Measurements from ENCODE around the gene SUN1. TPM values are rescaled to one million over a fixed set of nuclear protein-coding genes. Genes with fewer than 3 reads are reported as not detected.

Gene SUN1
- total RNA-seq, 1 experiment from 2014 or later: 181 TPM

DNA sequence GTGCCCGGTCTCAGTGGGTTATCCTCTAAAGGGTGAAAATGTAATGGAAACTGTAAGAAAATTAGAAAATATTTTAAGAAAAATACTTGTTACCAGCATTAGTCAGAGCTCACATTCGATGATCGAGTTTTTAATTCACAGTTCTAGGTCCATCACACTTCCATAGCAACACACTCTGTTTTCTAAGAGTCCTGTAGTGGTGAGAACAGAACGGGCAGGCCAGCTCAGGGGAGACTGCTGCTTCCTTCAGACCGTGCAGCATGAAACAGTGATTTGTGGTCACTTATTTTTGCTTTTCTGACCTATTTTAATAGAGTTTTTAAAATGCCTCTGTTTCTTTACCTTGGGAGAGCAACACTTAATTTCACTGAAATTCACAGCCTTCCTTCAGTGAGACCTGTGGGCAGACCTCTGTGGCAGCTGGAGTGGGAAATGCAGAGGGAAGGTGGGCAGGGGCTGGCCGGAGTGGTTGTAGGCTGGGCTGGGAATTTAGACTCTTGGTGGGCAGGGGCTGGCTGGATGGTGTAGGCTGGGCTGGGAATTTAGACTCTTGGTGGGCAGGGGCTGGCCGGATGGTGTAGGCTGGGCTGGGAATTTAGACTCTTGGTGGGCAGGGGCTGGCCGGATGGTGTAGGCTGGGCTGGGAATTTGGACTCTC lies 1.5 kb downstream of the SUN1 start:
- no peaks in the 10 kb centered on the region for H3K9me2 ChIP-seq (ENCODE audit: insufficient read depth)
- ChIA-PET POLR2A (no interaction called here), RAD21 (ENCODE audit: low non-redundant PET in 1 of 2, low total read pairs in 2 of 2, uncharacterized antibody in 2 of 2, unreplicated experiment in 2 of 2) (no interaction called here), CTCF (interaction anchor here (1.7 kb wide), 1 partner anchor 40 kb away, joined by 5 read pairs; no protein-coding TSS in a partner anchor)
- H3K79me2 ChIP-seq (ENCODE audit: insufficient read depth, low read length): peaks cover 93% of the 10 kb centered on the region
- H3K27me3 ChIP-seq (ENCODE audit: insufficient read depth, low read length): no peaks in the 10 kb centered on the region
- no TSS peak for BruUV-seq (replicated peaks)
- H3K36me3 ChIP-seq (ENCODE audit: control insufficient read depth in 1 of 2, insufficient read depth in 2 of 2, low read length in 2 of 2): peaks cover 0 to 11% of the 10 kb centered on the region in 2 experiments; a peak in 1 of 4 replicates
- TF ChIP-seq RAD21 (IDR thresholded peaks at IDR 0.05; ENCODE audit: low read depth): no peak
- no peak for TF ChIP-seq SIN3A (IDR thresholded peaks at IDR 0.05; ENCODE audit: low read depth)
- TF ChIP-seq, protein P1, sequence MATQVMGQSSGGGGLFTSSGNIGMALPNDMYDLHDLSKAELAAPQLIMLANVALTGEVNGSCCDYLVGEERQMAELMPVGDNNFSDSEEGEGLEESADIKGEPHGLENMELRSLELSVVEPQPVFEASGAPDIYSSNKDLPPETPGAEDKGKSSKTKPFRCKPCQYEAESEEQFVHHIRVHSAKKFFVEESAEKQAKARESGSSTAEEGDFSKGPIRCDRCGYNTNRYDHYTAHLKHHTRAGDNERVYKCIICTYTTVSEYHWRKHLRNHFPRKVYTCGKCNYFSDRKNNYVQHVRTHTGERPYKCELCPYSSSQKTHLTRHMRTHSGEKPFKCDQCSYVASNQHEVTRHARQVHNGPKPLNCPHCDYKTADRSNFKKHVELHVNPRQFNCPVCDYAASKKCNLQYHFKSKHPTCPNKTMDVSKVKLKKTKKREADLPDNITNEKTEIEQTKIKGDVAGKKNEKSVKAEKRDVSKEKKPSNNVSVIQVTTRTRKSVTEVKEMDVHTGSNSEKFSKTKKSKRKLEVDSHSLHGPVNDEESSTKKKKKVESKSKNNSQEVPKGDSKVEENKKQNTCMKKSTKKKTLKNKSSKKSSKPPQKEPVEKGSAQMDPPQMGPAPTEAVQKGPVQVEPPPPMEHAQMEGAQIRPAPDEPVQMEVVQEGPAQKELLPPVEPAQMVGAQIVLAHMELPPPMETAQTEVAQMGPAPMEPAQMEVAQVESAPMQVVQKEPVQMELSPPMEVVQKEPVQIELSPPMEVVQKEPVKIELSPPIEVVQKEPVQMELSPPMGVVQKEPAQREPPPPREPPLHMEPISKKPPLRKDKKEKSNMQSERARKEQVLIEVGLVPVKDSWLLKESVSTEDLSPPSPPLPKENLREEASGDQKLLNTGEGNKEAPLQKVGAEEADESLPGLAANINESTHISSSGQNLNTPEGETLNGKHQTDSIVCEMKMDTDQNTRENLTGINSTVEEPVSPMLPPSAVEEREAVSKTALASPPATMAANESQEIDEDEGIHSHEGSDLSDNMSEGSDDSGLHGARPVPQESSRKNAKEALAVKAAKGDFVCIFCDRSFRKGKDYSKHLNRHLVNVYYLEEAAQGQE (IDR thresholded peaks at IDR 0.05; ENCODE audit: low read depth): no peak
- TF ChIP-seq POLR2A (IDR thresholded peaks at IDR 0.05; ENCODE audit: borderline replicate concordance, extremely low read depth, insufficient read depth, insufficient read length): no peak
- TF ChIP-seq, protein P2, sequence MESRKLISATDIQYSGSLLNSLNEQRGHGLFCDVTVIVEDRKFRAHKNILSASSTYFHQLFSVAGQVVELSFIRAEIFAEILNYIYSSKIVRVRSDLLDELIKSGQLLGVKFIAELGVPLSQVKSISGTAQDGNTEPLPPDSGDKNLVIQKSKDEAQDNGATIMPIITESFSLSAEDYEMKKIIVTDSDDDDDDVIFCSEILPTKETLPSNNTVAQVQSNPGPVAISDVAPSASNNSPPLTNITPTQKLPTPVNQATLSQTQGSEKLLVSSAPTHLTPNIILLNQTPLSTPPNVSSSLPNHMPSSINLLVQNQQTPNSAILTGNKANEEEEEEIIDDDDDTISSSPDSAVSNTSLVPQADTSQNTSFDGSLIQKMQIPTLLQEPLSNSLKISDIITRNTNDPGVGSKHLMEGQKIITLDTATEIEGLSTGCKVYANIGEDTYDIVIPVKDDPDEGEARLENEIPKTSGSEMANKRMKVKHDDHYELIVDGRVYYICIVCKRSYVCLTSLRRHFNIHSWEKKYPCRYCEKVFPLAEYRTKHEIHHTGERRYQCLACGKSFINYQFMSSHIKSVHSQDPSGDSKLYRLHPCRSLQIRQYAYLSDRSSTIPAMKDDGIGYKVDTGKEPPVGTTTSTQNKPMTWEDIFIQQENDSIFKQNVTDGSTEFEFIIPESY (IDR thresholded peaks at IDR 0.05; ENCODE audit: extremely low read depth, insufficient replicate concordance, low read length): no peak
- no peak for TF ChIP-seq ZNF274 (IDR thresholded peaks at IDR 0.05; ENCODE audit: low read depth, low read length)
- TF ChIP-seq ZFX (IDR thresholded peaks at IDR 0.05): no peak
- no peak for TF ChIP-seq CBX3 (IDR thresholded peaks at IDR 0.05; ENCODE audit: low read depth)
- TF ChIP-seq EGR1 (IDR thresholded peaks at IDR 0.05; ENCODE audit: low read depth): no peak
- no peak for TF ChIP-seq CEBPB (IDR thresholded peaks at IDR 0.05; ENCODE audit: low read depth)
- DNase-seq (ENCODE audit: low read depth, low spot score) (no peak), ATAC-seq (no peak)
- H2AFZ ChIP-seq (ENCODE audit: low read depth, low read length, poor library complexity, severe bottlenecking): no peak overlapping the region
- H3K9me3 ChIP-seq (ENCODE audit: control insufficient read depth in 1 of 2, insufficient read depth in 1 of 2, low read depth in 1 of 2, low read length in 2 of 2): no peaks in the 10 kb centered on the region
- no peak overlapping the region for H3K4me3 ChIP-seq (replicated peaks in 1 of 2; ENCODE audit: low read depth in 1 of 2, low read length in 2 of 2)
- peaks cover 43 to 77% of the 10 kb centered on the region in 2 experiments for H3K4me1 ChIP-seq (ENCODE audit: control insufficient read depth in 1 of 2, insufficient read depth in 2 of 2, low read length in 2 of 2)
- intact Hi-C loops (cut with micrococcal nuclease): no loop called here
- peak overlapping the region; percentile 90; the same call in 1 of the 2 replicates for H3K4me2 ChIP-seq (ENCODE audit: low read length)
- peak overlapping the region; percentile 98; the same call in 1 of the 2 replicates for H3K27ac ChIP-seq (ENCODE audit: low read depth, low read length)
- no peaks in the 10 kb centered on the region for H4K20me1 ChIP-seq (ENCODE audit: insufficient read depth)
- H3K9ac ChIP-seq (ENCODE audit: low read length): peak overlapping the region; percentile 75
